Measurements from ENCODE around the gene ARMH2. TPM values are rescaled to one million over a fixed set of nuclear protein-coding genes. Genes with fewer than 3 reads are reported as not detected.
A peak's percentile ranks its signal among the peaks of the same experiment; 100 is the strongest.

ARMH2 gene
- total and polyA plus RNA-seq, 2 experiments from 2014 or later, result not detected

- peaks cover 6% of the 10 kb centered on the region; the same call in 1 of the 2 replicates for H3K9me2 ChIP-seq (ENCODE audit: insufficient read depth)
- H3K79me2 ChIP-seq (replicated peaks; ENCODE audit: insufficient read depth), result no peaks in the 10 kb centered on the region
- ATAC-seq, result no peak
- no peaks in the 10 kb centered on the region for H3K4me1 ChIP-seq (ENCODE audit: insufficient read depth)
- H3F3A ChIP-seq (replicated peaks; ENCODE audit: low read depth), result no peaks in the 10 kb centered on the region
- no peak overlapping the region for H3K27ac ChIP-seq (ENCODE audit: low read depth)
- H3K4me2 ChIP-seq, result no peak overlapping the region
- H3K4me3 Mint-ChIP-seq, result no peak overlapping the region
- H3K36me3 ChIP-seq (ENCODE audit: insufficient read depth), result no peaks in the 10 kb centered on the region
- no peaks in the 10 kb centered on the region; the same call in 1 of the 3 replicates for H3K4me1 Mint-ChIP-seq
- H2AFZ ChIP-seq, result no peak overlapping the region
- H3K27me3 Mint-ChIP-seq (ENCODE audit: insufficient read depth, low read depth, poor library complexity), result peaks cover 2% of the 10 kb centered on the region
- TF ChIP-seq NANOG (IDR thresholded peaks at IDR 0.05; ENCODE audit: borderline replicate concordance), result no peak
- no peak for TF ChIP-seq EZH2 (IDR thresholded peaks at IDR 0.05; ENCODE audit: low read depth, unreplicated experiment)
- no peak for TF ChIP-seq ZNF114 (CRISPR knock-in tag; IDR thresholded peaks at IDR 0.05)
- TF ChIP-seq REST (IDR thresholded peaks at IDR 0.05; ENCODE audit: unreplicated experiment), result no peak
- H3K4me3 ChIP-seq, result no peak overlapping the region
- no peaks in the 10 kb centered on the region for H3K9me3 Mint-ChIP-seq
- H3K27me3 ChIP-seq (ENCODE audit: insufficient read depth), result no peaks in the 10 kb centered on the region
- no peak for DNase-seq (ENCODE audit: low spot score)
- H3K27ac Mint-ChIP-seq, result no peak overlapping the region
- peaks cover 44% of the 10 kb centered on the region for H3K36me3 Mint-ChIP-seq (ENCODE audit: low read depth)
- no peaks in the 10 kb centered on the region for H4K20me1 ChIP-seq (replicated peaks; ENCODE audit: insufficient read depth)
Measured at GRCh38 chr6:24848461-24848860, 49.7 kb upstream of the ARMH2 start.

GRCh38 chr6:24847402-24847801 lies 48.7 kb upstream of the ARMH2 start:
- no peak overlapping the region for H3K27ac ChIP-seq (ENCODE audit: low read depth)
- Mint-ChIP-seq H3K36me3 (ENCODE audit: low read depth) (peaks cover 54% of the 10 kb centered on the region), H3K4me3 (no peak overlapping the region), H3K27ac (0 out of 2 replicates have a peak overlapping the region, but pooled peaks have one; percentile 7), H3K9me3 (no peaks in the 10 kb centered on the region), H3K27me3 (ENCODE audit: insufficient read depth, low read depth, poor library complexity) (peaks cover 2% of the 10 kb centered on the region), H3K4me1 (no peaks in the 10 kb centered on the region; the same call in 1 of the 3 replicates)
- no peaks in the 10 kb centered on the region for H4K20me1 ChIP-seq (replicated peaks; ENCODE audit: insufficient read depth)
- no peak for DNase-seq (ENCODE audit: low spot score)
- H3K27me3 ChIP-seq (ENCODE audit: insufficient read depth), result no peaks in the 10 kb centered on the region
- no peaks in the 10 kb centered on the region for H3F3A ChIP-seq (replicated peaks; ENCODE audit: low read depth)
- H3K36me3 ChIP-seq (ENCODE audit: insufficient read depth), result 0 out of 2 replicates have a peak, but pooled peaks cover 5% of the 10 kb centered on the region
- H3K4me1 ChIP-seq (ENCODE audit: insufficient read depth), result no peaks in the 10 kb centered on the region
- H2AFZ ChIP-seq, result no peak overlapping the region
- ATAC-seq, result no peak
- TF ChIP-seq STAT1 (IDR thresholded peaks at IDR 0.05; ENCODE audit: unreplicated experiment), result no peak
- no peak for TF ChIP-seq NANOG (IDR thresholded peaks at IDR 0.05; ENCODE audit: borderline replicate concordance)
- TF ChIP-seq, protein P1, sequence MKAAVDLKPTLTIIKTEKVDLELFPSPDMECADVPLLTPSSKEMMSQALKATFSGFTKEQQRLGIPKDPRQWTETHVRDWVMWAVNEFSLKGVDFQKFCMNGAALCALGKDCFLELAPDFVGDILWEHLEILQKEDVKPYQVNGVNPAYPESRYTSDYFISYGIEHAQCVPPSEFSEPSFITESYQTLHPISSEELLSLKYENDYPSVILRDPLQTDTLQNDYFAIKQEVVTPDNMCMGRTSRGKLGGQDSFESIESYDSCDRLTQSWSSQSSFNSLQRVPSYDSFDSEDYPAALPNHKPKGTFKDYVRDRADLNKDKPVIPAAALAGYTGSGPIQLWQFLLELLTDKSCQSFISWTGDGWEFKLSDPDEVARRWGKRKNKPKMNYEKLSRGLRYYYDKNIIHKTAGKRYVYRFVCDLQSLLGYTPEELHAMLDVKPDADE (IDR thresholded peaks at IDR 0.05), result no peak
- TF ChIP-seq EZH2phosphoT487 (IDR thresholded peaks at IDR 0.05; ENCODE audit: unreplicated experiment), result no peak
- no peak for TF ChIP-seq ZNF114 (CRISPR knock-in tag; IDR thresholded peaks at IDR 0.05)
- TF ChIP-seq CREB1 (CRISPR knock-in tag; IDR thresholded peaks at IDR 0.05; ENCODE audit: low read depth), result no peak
- TF ChIP-seq JUNB (IDR thresholded peaks at IDR 0.05; ENCODE audit: unreplicated experiment), result no peak
- peaks cover 6% of the 10 kb centered on the region; the same call in 1 of the 2 replicates for H3K9me2 ChIP-seq (ENCODE audit: insufficient read depth)
- no peak overlapping the region for H3K4me3 ChIP-seq
- no peak overlapping the region for H3K4me2 ChIP-seq
- H3K79me2 ChIP-seq (replicated peaks; ENCODE audit: insufficient read depth), result no peaks in the 10 kb centered on the region

Data from GM23338 (cell line).